HCT116 (cell line): Measurements from ENCODE around the gene PTPRF. TPM values are rescaled to one million over a fixed set of nuclear protein-coding genes. Genes with fewer than 3 reads are reported as not detected.

Experiments
- CEBPB ChIP-seq: IDR thresholded peaks from 2 replicates; pipeline ENCODE4 v1.6.1; 2012; ENCODE audit warnings: low read depth
- EGR1 ChIP-seq: IDR thresholded peaks from 2 replicates; pipeline ENCODE4 v1.6.1; 2012; ENCODE audit warnings: low read depth
- ELF1 ChIP-seq: IDR thresholded peaks from 2 replicates; pipeline ENCODE4 v1.6.1; 2012; ENCODE audit warnings: low read depth, borderline replicate concordance
- POLR2A ChIP-seq: IDR thresholded peaks from 2 replicates; pipeline ENCODE4 v1.7.0; 2011; ENCODE audit warnings: borderline replicate concordance; ENCODE audit not compliant: insufficient read depth, insufficient read length; ENCODE audit errors: extremely low read depth
- POLR2AphosphoS5 ChIP-seq: IDR thresholded peaks from 2 replicates; pipeline ENCODE4 v1.6.1; 2011; ENCODE audit warnings: mild to moderate bottlenecking, low read depth, low read length, moderate library complexity
- SRF ChIP-seq: IDR thresholded peaks from 2 replicates; pipeline ENCODE4 v1.6.1; 2012; ENCODE audit warnings: low read depth
- TCF7L2 ChIP-seq: IDR thresholded peaks from 2 replicates; pipeline ENCODE4 v1.7.0; 2011; ENCODE audit warnings: borderline replicate concordance, inconsistent platforms; ENCODE audit not compliant: insufficient read depth, insufficient read length; ENCODE audit errors: extremely low read depth
- ZFX ChIP-seq: fragments of 450-650 bp; IDR thresholded peaks from 2 replicates; pipeline ENCODE4 v1.6.1; 2017
- total RNA-seq: library from RNA; stranded (reverse); gene quantifications from one replicate; pipeline ENCODE4 v1.2.1, GENCODE V29; 2021; ENCODE audit not compliant: unreplicated experiment
- TF ChIP-seq, protein P1 (sequence below): IDR thresholded peaks from 2 replicates; pipeline ENCODE4 v1.6.1; 2011; ENCODE audit warnings: mild to moderate bottlenecking, low read length, moderate library complexity; ENCODE audit not compliant: insufficient replicate concordance; ENCODE audit errors: extremely low read depth
- TF ChIP-seq, protein P2 (sequence below): IDR thresholded peaks from 2 replicates; pipeline ENCODE4 v1.6.1; 2012; ENCODE audit warnings: low read depth

Gene PTPRF
- total RNA-seq, 1 experiment from 2014 or later = 224 TPM

DNA sequence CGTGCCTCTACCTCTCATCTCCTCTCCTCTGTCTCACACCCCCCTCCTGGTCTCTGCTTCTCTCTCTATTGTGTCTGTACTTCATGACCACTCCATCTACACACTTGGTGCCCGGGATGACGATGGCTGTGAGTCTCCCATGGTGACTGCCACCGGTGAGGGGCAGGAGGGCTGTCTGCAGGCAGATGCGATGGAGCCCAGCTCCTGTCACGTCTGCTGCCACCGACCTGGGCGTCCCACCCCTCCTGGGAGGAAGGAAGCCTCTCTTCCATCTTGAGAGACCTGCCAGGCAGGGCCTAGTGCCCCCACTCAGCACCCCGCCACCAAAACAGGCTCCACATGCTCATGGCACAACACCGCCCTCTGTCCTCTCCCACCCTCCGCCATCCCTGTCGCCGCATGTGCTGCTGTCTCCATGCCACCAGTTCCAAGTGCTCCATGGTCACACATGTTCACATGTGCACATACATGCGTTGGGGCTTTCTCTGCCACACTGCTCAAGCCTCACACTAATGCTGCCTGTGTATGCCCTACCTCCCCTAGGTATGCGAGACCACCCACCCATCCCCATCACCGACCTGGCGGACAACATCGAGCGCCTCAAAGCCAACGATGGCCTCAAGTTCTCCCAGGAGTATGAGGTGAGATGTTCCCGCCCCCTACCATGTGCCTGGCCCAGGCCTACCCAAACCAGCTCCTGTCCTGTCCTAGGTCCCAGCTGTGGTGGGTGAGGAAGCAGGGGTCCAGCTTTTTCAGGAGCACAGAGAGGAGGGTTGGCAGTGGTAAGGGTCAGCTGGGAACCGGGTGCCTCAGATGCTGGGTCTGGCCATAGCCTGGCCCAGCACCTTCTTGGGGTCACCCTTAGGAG lies 82.6 kb downstream of the PTPRF start (continued):
- TF ChIP-seq, protein P1, sequence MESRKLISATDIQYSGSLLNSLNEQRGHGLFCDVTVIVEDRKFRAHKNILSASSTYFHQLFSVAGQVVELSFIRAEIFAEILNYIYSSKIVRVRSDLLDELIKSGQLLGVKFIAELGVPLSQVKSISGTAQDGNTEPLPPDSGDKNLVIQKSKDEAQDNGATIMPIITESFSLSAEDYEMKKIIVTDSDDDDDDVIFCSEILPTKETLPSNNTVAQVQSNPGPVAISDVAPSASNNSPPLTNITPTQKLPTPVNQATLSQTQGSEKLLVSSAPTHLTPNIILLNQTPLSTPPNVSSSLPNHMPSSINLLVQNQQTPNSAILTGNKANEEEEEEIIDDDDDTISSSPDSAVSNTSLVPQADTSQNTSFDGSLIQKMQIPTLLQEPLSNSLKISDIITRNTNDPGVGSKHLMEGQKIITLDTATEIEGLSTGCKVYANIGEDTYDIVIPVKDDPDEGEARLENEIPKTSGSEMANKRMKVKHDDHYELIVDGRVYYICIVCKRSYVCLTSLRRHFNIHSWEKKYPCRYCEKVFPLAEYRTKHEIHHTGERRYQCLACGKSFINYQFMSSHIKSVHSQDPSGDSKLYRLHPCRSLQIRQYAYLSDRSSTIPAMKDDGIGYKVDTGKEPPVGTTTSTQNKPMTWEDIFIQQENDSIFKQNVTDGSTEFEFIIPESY = no peak
- TF ChIP-seq EGR1 (no peak), TCF7L2 (no peak), POLR2AphosphoS5 (no peak), ELF1 (no peak), ZFX (no peak), POLR2A (no peak), SRF (no peak), CEBPB (no peak)
- TF ChIP-seq, protein P2, sequence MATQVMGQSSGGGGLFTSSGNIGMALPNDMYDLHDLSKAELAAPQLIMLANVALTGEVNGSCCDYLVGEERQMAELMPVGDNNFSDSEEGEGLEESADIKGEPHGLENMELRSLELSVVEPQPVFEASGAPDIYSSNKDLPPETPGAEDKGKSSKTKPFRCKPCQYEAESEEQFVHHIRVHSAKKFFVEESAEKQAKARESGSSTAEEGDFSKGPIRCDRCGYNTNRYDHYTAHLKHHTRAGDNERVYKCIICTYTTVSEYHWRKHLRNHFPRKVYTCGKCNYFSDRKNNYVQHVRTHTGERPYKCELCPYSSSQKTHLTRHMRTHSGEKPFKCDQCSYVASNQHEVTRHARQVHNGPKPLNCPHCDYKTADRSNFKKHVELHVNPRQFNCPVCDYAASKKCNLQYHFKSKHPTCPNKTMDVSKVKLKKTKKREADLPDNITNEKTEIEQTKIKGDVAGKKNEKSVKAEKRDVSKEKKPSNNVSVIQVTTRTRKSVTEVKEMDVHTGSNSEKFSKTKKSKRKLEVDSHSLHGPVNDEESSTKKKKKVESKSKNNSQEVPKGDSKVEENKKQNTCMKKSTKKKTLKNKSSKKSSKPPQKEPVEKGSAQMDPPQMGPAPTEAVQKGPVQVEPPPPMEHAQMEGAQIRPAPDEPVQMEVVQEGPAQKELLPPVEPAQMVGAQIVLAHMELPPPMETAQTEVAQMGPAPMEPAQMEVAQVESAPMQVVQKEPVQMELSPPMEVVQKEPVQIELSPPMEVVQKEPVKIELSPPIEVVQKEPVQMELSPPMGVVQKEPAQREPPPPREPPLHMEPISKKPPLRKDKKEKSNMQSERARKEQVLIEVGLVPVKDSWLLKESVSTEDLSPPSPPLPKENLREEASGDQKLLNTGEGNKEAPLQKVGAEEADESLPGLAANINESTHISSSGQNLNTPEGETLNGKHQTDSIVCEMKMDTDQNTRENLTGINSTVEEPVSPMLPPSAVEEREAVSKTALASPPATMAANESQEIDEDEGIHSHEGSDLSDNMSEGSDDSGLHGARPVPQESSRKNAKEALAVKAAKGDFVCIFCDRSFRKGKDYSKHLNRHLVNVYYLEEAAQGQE = no peak
